H1 (cell line): ENCODE measurements around the gene FYTTD1. TPM values are rescaled to one million over a fixed set of nuclear protein-coding genes. Genes with fewer than 3 reads are reported as not detected.

ENCODE experiments used
- KDM1A ChIP-seq: fragments of 200-600, 300-600 bp; sonication (generic); IDR thresholded peaks from 2 replicates; pipeline ENCODE4 v1.7.1; 2016; ENCODE audit warnings: mild to moderate bottlenecking, low read length, borderline replicate concordance
- POU5F1 ChIP-seq: IDR thresholded peaks from 2 replicates; pipeline ENCODE4 v1.6.1; 2011; ENCODE audit warnings: low read depth, mild to moderate bottlenecking, low read length, moderate library complexity
- SAP30 ChIP-seq: fragments of 300-600 bp; sonication (generic); IDR thresholded peaks from 2 replicates; pipeline ENCODE4 v1.7.1; 2012; ENCODE audit warnings: low read length, moderate library complexity, mild to moderate bottlenecking, inconsistent platforms; ENCODE audit not compliant: insufficient read depth, insufficient replicate concordance
- YY1 ChIP-seq: IDR thresholded peaks from 2 replicates; pipeline ENCODE4 v1.6.1; 2011; ENCODE audit warnings: low read depth, mild to moderate bottlenecking, low read length
- polyA plus RNA-seq, 7 experiments: library from polyadenylated mRNA; depleted of rRNA in 3 of 7; stranded (reverse) in 5 of 7; unstranded in 2 of 7; fragments of >200 nt in 5 of 7; fragments of 200-250 nt in 2 of 7; gene quantifications; 1 replicate in 5 of 7; 2 replicates in 1 of 7; 4 replicates in 1 of 7; pipeline versions ENCODE4 v1.2.1 to v1.2.3, GENCODE V29; 2011 to 2013; ENCODE audit warnings: missing spikeins in 2 of 7, mixed read lengths in 2 of 7
- total RNA-seq: library from RNA; stranded (reverse); fragmentation: NEBNext Ultra II Directional; extraction: Animal tissue kit (Norgen Biotek cat#: 25700); gene quantifications from 2 replicates; pipeline ENCODE4 v1.2.1, GENCODE V29; 2021

Gene FYTTD1
- total and polyA plus RNA-seq, 2 of the 8 experiments (the other 6 are each of a cell fraction or from before 2014, with no cell fraction given), result 3.1 to 24.4 TPM

DNA sequence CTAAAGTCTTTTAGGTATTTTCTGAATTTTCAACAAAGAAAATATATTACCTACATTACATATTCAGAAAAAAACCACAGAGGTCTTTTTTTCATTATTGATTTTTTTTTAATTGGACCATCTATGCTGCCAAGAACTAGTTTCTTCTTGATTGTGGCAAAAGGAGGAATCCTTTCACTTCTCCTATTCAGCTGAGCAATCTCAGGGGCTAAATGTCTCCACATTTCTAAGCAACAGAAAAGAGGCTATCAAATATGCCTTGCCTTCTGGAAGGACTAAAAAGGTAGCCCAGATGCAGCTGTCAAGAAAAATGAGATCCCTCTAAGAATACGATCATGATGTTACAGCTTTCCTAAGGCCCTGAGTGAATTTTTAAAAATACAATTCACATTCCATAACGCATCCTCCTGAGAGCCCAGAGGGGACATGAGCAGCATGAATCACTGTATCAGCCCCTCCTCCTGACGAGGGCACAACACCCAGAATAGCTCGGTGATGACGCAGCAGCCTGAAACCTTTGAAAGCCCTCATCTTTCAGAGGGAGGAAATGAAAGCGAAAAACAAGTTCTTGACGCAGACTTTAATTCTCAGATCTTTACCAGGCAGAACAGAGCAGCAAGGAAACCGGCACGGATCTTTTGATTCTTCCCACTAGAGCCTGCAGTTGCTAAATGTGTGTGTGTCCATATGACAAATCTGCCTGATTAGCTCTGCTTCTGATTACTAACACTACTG is 37.5 kb upstream of the FYTTD1 start (continued):
- no peak for TF ChIP-seq KDM1A
- no peak for TF ChIP-seq POU5F1
- no peak for TF ChIP-seq YY1
- TF ChIP-seq SAP30, result no peak
